GM19240 (cell line): Measurements from ENCODE around the gene ANKLE1.

ENCODE experiments used
- DNase-seq: peaks from one replicate; pipeline ENCODE4 v3.0.0; 2011; ENCODE audit warnings: low spot score; ENCODE audit not compliant: insufficient read length

Gene ANKLE1

DNA sequence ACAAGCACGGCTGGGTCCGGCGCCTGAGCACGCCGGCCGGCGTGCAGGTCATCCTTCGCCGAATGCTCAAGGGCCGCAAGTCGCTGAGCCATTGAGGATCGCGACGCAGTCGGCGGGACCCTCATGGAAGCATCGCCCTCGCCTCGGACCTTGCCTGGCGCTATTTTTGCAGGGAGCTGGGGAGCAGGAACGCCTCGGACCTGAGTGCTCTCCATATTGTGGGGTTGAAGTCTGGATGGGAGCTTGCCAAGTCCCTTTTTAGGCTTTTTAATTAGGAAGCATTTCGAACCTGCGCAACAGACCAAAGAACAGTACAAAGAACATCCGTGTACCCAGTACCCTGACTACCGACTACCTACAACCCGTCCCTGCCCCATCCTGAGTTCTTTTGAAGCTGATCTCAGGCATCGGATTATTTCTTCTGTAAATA lies 24.6 kb downstream of the ANKLE1 start:
- no peak for DNase-seq

- no peak for DNase-seq
Measured at GRCh38 chr19:17307876-17308377, 26.2 kb downstream of the ANKLE1 start.

DNA sequence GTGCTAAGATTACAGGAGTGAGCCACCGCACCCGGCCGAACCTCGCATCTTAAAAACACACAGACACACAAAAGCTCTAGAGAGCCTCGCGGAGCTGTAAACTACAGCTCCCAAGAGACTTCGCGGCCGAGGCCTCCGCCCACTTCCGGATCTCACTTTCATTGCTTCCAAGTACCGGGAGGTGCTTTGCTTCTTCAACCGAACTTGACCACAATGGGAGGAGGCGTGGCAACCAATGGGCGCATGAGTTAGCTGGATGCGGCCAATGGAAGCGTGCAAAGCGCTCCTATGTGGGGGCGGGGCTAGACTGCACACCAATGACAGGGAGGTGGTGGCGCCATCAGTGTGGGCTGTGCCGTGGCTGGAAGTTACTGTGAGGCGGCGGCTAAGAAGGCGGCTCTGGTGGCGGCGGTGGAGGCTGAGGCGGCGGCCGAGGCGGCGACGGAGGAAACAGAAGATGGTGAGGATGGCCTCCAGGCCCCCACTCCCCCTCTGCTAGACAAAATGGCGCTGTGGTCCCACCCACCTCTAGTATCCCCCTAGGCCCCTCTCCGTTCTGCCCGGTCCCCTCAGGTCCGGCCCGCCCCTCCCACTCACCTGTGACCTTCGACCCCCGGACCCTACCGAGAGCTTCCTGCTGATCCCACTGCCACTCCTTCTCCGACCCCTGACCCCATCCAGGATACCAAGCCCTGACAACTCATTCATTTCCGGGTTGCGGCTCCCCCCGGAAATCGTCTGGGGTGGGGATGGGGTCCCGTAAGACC lies 27.7 kb downstream of the ANKLE1 start, which contains the start of gene DDA1:
Gene DDA1, plus strand, starts transcription at position 366 of the 767 bp plus-strand sequence. Its CDS starts 92 bp downstream, at position 458.
- peak; percentile 97 for DNase-seq

DNA sequence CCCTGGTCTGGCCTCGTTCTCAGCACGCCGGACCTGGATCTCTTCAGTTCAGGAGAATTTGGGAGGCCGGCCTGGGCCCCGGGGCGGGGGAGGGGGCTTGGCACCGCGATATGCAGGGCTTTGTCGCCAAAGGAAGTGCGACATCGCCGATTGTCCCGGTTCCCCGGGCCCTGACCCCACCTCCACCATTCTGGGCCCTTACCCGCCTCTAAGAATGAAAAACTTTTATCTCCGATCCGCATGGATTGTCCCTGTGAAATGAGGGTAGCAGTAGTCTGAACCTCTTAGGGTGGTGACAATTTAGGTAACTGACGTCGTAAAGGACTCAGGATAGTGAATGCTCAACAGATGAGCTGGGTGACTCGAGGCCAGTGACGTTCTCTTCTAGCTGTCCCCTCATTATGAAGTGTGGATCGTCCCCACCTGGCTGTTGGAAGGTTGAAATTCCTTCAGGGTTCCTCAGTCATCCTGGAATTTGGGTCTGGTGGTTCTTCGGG lies 28.3 kb downstream of the ANKLE1 start:
- DNase-seq = no peak

GRCh38 chr19:17311455-17312188 lies 29.9 kb downstream of the ANKLE1 start:
- DNase-seq = no peak

DNA sequence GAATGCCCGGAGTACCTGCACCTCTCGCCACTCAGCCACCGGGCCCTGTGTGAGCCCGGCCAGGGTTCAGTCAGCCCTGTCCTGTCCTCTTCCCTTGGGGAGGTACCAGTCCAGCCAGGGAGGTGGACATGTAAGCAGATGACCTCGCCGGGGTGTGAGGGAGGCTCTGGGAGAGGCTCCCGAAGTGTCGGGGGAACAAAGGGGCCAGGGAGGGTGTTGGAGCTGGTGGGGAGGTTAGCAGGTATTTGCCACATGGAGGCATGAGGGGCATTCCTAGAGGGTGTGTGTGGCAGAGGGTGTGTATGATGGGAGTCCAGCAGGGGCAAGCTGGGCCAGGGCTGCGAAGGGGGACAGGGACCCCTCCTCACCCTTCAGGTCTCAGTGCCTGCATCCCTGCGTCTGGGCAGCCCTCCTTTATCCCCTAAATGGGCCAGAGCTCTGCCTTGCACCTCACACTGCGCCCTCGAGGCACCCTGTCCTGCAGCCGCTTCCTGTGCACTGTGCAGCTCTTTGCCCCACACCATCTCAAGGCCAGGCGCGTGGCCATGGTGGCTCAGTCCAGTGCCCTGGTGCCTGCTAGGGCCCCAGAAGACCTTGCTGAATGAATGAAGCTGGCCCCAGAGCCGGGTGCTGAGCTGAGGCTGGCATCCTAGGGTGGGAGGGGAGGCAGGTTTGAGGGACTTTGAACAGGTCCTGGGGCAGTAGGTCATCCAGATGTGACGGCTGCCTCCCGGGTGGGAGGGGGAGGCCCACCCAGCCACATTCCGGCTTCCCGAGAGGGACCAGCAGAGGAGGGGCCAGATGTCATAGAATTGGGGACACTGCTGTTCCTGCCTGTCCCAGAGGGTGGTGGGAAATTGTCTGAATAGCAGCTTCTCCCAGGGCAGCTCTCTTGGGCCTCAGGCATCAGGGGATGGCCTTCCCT lies 30.8 kb downstream of the ANKLE1 start:
- no peak for DNase-seq

DNA sequence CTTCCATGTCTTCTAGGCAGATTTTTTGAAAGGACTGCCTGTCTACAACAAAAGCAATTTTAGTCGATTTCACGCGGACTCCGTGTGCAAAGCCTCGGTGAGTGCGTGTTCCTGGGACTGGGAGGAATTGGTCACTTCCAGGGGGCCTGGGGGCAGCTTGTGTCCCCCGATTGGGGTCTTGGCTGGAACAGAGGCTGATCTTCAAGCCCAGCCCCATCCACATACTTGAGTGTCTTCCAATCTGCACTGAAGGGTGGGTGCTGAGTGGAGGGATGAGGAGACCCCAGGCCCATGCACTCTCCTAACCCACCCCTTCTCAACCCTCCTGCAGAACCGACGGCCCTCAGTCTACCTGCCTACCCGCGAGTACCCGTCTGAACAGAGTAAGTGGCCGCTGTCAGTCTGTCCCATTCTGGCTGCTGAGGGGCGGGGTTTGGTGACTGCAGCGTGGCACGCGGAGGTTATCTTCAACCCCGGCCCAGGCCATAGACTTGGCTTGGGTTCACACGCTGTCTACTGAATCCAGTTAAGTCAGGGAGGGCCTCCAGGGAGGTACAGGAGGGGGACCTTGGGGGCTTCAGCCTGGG lies 32.4 kb downstream of the ANKLE1 start:
- no peak for DNase-seq

- no peak for DNase-seq
Measured at GRCh38 chr19:17318966-17319365, 37.3 kb downstream of the ANKLE1 start.

DNA sequence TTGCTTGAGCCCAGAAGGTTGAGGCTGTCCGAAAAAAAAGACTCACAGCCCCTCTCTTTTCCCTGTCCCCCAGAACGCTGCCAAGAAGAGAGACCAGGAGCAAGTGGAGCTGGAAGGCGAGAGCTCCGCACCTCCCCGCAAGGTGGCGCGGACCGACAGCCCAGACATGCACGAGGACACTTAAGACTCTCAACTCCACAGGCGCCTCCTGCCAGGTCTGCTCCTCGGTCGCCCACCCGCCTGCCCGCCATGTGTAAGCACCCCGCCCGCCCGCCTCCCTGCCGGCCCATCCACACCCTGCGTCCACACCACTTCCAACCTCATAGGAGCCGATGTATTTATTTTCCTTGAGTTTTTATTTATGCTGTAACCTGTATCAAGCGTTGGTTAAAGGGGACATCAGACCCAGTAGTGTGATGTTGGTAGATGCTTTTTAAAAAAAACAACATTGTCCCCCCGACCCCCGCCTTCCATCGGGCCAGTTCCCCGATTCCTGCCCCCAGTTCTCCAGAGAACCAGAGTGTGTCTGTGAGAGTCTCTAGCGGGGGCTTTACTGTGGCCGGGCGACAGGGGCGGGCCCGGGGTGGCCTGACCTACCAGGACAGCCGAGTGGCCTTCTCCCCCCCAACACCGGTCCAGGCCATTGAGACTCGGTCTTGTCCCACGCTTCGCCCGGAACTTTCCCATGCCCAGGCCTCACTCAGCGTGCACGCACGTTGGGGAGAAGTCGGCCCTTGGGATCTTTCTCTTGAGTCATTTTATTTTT lies 38.0 kb downstream of the ANKLE1 start:
- no peak for DNase-seq

DNA sequence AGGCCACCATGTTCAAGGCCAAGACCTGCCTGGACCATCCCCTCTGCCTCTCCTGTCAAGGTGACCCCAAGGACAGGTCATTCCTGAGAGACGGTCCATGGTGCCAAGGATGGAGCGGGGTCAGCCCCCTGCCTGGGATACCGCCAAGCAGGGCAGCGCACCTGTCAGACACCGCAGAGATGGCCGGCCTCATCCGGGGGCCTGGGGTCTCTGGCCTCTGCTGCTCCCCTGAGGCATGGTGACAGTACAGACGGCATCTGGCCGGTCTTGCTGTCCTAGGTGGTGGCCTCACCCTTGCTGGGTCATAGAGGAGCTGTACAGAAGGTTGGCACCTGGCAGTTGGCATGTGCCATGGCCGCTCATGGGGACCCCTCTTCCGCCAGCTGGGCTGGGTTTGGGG lies 38.7 kb downstream of the ANKLE1 start:
- no peak for DNase-seq

DNA sequence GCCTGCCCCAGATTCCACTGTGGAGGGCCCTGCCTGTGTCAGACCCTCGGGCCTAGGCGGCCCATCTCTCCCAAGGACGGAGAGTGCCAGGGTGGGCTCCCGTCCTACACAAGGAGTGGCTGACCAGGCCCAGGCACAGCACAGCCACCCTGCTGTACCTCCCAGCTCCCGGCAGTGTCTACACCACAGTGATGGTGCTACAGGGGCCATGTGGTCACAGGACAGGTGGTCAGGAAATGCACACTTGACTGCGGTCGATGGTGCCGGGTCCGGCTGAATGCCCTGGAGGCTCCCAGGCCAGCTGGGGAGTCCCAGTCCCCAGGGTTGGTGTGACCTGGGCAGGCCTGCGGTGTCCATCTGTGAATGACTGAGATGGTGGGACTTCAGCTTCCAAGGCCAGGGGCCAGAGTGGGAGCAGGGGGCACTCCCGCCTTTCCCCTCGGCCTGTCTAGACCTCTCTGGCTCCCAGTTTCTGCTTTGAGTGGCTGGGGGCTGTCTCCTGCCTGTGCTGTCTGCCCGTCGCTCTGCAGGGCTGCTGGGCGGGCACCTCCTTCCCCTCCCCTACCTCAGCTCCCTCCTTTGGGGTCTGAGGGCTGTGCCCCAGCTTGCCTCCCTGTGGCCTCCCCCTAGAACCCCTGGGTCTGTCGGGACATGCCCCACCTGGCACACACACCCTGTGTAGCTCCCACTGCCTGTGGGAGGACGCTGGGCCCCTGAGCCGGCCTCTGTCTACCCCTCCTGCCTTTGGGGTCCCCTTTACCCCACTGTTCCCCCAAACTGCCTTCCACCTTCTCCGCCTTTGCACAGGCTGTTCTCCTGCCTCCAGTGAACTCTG lies 40.2 kb downstream of the ANKLE1 start:
- no peak for DNase-seq

DNA sequence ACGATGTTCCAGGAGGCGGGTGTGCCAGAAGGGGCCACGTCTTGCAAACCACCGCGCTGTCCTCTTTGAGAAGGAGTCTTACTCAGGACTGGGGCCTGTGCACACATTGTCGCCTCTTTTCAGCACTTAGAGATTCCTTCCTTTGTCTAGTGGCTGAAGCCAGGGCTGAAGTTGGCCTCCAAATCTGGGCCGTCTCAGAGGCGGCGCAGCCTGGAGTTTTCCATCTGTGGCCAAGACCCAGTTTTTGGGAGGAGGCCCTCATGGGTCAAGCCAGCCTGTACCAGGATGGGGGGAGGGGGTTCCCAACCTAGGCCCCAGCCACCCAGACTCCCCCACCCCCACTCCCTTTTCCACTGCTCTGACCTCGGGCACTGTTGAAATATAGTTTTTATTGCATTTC lies 41.2 kb downstream of the ANKLE1 start:
- DNase-seq = no peak

- DNase-seq = no peak
Measured at GRCh38 chr19:17323300-17323963, 41.7 kb downstream of the ANKLE1 start.

DNA sequence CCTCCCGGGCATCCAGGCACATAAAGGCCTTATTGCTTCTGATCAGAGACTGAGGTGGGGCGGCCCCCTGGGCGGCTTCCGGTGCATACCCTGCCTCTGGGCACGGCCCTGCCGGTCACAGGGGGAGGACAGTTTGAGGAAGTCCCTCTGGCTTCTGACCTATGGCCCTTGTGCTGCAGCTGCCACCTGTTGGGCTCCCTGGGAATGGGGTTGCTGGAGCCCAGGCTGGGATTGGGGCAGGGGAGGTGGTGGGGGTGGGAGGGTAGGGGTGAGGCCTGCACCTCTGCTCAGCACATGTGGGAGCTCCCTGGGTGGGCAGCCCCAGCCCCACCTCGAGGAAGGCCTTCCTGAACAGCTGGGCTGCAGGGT lies 42.2 kb downstream of the ANKLE1 start:
- DNase-seq = no peak

GRCh38 chr19:17324357-17325114 lies 42.8 kb downstream of the ANKLE1 start:
- no peak for DNase-seq

DNA sequence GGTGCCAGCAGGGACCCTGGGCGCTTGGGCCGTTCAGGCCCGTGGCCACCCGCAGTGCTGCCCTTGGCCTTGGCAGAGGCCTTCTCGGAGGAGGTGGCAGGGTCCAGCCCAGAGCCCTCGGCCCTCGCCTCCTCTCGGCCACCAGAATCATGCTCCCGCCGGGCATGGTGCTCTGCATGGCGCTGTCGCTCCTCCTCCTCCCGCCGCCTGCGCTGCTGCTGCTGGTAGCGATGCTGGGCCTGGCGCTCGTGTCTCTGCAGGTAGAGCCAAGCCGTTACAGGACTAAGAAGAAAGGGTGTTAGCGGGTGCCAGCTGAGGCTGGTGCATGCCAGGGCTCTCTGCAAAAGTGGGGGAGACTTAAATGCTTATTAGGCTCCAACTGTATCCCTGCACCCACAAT lies 43.4 kb downstream of the ANKLE1 start:
- DNase-seq = no peak

DNA sequence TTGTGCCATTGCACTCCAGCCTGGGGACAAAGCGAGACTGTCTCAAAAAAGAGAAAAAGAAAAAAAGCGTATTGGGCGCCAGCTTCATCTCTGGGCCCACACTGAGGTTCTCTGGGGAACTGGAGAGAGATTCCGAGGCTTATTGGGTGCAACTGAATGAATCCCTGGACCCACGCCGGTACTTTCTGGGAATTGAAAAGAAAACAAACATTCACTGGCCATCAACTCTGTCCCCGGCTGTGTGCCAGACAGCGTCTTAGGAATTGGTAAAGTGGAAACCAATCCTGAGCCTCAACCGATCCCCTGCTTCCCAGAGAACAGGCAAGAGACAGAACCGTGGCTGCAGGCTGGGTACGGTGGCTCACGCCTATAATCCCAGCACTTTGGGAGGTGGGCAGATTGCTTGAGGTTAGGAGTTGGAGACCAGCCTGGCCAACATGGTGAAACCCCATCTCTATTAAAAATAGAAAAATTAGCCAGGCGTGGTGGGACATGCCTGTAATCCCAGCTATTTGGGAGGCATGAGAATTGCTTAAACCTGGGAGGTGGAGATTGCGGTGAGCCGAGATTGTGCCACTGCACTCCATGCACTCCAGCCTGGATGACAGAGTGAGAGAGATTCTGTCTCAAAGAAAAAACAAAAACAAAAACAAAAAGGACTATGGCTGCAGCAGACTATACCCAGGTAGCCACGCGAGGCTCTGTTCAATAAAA lies 44.3 kb downstream of the ANKLE1 start:
- no peak for DNase-seq
